ENCODE results near the gene ALX4. TPM values are rescaled to one million over a fixed set of nuclear protein-coding genes. Genes with fewer than 3 reads are reported as not detected.
A peak's percentile ranks its signal among the peaks of the same experiment; 100 is the strongest.

ALX4 gene
- polyA plus RNA-seq, 3 donors, result not detected

DNA sequence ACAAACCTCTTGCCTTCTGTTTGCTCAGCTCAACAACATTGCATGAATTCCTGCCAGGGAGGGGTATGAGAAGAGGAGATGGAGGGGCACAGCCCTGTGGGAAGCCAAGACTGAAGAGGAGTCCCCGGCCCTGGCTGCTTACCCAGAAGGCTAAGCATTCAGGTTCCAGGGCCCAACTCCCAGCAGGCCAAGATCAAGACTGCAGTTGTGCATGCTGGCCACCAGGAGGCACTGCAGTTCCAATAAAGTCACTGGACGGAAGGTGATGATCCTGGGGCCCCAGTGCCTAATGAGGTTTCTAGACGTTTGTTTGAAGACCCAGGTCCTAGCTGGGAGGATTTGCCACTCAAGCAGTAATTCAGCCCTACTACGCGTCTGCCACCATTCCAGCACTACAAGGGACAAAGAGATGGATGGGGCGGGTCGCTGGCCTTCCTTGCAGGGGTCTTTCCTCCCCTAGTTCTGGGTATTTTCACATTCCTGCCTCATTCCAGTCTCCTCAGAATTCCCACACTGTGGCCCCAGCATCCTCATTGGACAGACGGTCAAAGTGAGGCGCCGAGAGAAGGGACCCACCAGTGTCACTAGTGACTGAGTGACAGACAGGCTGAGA lies 23.6 kb downstream of the ALX4 start:
- H3K27ac Mint-ChIP-seq, result no peak overlapping the region
- no peaks in the 10 kb centered on the region for H3K36me3 ChIP-seq (replicated peaks in 1 of 2; ENCODE audit: control insufficient read depth in 1 of 2, insufficient read depth in 2 of 2, low read length in 2 of 2)
- H3K4me3 ChIP-seq (replicated peaks in 1 of 3; ENCODE audit: low read depth in 2 of 3, low read length in 3 of 3), result no peak overlapping the region
- intact Hi-C loops (cut with micrococcal nuclease), result loop anchor here (2.0 to 10.0 kb wide), 3 partner anchors 252 to 628 kb away; no protein-coding TSS in a partner anchor
- no peak overlapping the region for H3K4me2 ChIP-seq (replicated peaks; ENCODE audit: extremely low read depth, low read length, poor library complexity, severe bottlenecking)
- H4K20me1 ChIP-seq (ENCODE audit: insufficient read depth, low read length), result no peaks in the 10 kb centered on the region
- H2AFZ ChIP-seq (ENCODE audit: insufficient read depth, low read depth, low read length, poor library complexity, severe bottlenecking), result no peak overlapping the region
- H3K27me3 Mint-ChIP-seq (ENCODE audit: low read depth in 3 of 3), result peaks cover 12 to 20% (median 17%) of the 10 kb centered on the region in 3 donors
- H3K4me3 Mint-ChIP-seq, result no peak overlapping the region
- TF ChIP-seq, protein P1, sequence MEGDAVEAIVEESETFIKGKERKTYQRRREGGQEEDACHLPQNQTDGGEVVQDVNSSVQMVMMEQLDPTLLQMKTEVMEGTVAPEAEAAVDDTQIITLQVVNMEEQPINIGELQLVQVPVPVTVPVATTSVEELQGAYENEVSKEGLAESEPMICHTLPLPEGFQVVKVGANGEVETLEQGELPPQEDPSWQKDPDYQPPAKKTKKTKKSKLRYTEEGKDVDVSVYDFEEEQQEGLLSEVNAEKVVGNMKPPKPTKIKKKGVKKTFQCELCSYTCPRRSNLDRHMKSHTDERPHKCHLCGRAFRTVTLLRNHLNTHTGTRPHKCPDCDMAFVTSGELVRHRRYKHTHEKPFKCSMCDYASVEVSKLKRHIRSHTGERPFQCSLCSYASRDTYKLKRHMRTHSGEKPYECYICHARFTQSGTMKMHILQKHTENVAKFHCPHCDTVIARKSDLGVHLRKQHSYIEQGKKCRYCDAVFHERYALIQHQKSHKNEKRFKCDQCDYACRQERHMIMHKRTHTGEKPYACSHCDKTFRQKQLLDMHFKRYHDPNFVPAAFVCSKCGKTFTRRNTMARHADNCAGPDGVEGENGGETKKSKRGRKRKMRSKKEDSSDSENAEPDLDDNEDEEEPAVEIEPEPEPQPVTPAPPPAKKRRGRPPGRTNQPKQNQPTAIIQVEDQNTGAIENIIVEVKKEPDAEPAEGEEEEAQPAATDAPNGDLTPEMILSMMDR (IDR thresholded peaks at IDR 0.05), result peak; percentile 98
- H3K9ac ChIP-seq (ENCODE audit: insufficient read depth, low read length, poor library complexity, severe bottlenecking), result no peak overlapping the region
- no peaks in the 10 kb centered on the region for H3K4me1 Mint-ChIP-seq
- no peaks in the 10 kb centered on the region for H3K36me3 Mint-ChIP-seq
- H3K27me3 ChIP-seq (ENCODE audit: control insufficient read depth in 2 of 2, insufficient read depth in 2 of 2, low read length in 2 of 2), result no peaks in the 10 kb centered on the region
- 50% methylated on average over 9 of the region's 10 CpGs for WGBS (ENCODE audit: insufficient coverage)
- peak; percentile 28 to 54 (median 39) for DNase-seq
- no peaks in the 10 kb centered on the region for H3K79me2 ChIP-seq (ENCODE audit: insufficient read depth, low read length)
- H3K27ac ChIP-seq (ENCODE audit: low read depth in 1 of 2, low read length in 2 of 2), result no peak overlapping the region
- no peaks in the 10 kb centered on the region for H3K4me1 ChIP-seq (ENCODE audit: control insufficient read depth in 1 of 2, insufficient read depth in 2 of 2, low read length in 2 of 2)
- no peaks in the 10 kb centered on the region for H3K9me3 ChIP-seq (replicated peaks in 1 of 2; ENCODE audit: control insufficient read depth in 1 of 2, insufficient read depth in 1 of 2, low read length in 2 of 2)
- H3K9me3 Mint-ChIP-seq, result no peaks in the 10 kb centered on the region

DNA sequence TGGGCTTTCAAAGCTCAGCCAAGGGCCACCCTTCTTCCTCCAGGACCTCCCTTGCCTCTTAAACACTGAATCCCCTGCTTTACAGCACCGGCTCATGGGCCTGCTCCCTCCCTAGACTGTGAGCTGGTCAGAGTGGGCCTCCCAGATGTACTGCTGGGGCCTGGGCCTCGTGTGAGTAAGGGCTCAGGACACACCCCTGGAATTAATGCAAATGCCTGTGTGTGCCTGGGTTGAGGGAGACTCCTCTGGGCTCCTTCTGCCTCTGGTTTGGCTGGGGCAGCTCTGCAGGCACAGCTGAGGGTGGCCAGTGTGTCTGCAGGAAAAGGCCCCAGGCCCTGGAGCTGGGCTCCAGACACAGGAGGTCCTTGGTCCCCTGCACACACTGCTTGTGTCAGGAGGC lies 24.2 kb downstream of the ALX4 start:
- Histone ChIP-seq H3K4me2 (replicated peaks; ENCODE audit: extremely low read depth, low read length, poor library complexity, severe bottlenecking) (no peak overlapping the region), H3K27me3 (ENCODE audit: control insufficient read depth in 2 of 2, insufficient read depth in 2 of 2, low read length in 2 of 2) (no peaks in the 10 kb centered on the region), H4K20me1 (ENCODE audit: insufficient read depth, low read length) (no peaks in the 10 kb centered on the region), H3K4me3 (replicated peaks in 1 of 3; ENCODE audit: low read depth in 2 of 3, low read length in 3 of 3) (no peak overlapping the region), H3K9ac (ENCODE audit: insufficient read depth, low read length, poor library complexity, severe bottlenecking) (no peak overlapping the region), H3K36me3 (replicated peaks in 1 of 2; ENCODE audit: control insufficient read depth in 1 of 2, insufficient read depth in 2 of 2, low read length in 2 of 2) (no peaks in the 10 kb centered on the region), H3K27ac (ENCODE audit: low read depth in 1 of 2, low read length in 2 of 2) (no peak overlapping the region), H2AFZ (ENCODE audit: insufficient read depth, low read depth, low read length, poor library complexity, severe bottlenecking) (no peak overlapping the region), H3K79me2 (ENCODE audit: insufficient read depth, low read length) (no peaks in the 10 kb centered on the region), H3K9me3 (replicated peaks in 1 of 2; ENCODE audit: control insufficient read depth in 1 of 2, insufficient read depth in 1 of 2, low read length in 2 of 2) (no peaks in the 10 kb centered on the region), H3K4me1 (ENCODE audit: control insufficient read depth in 1 of 2, insufficient read depth in 2 of 2, low read length in 2 of 2) (no peaks in the 10 kb centered on the region)
- H3K36me3 Mint-ChIP-seq, result no peaks in the 10 kb centered on the region
- H3K27ac Mint-ChIP-seq, result no peak overlapping the region
- 80% methylated on average over 1 of the region's 2 CpGs for WGBS (ENCODE audit: insufficient coverage)
- no peak for DNase-seq
- H3K4me1 Mint-ChIP-seq, result no peaks in the 10 kb centered on the region
- H3K4me3 Mint-ChIP-seq, result no peak overlapping the region
- TF ChIP-seq, protein P1 (IDR thresholded peaks at IDR 0.05), result no peak
- intact Hi-C loops (cut with micrococcal nuclease), result loop anchor here (2.0 to 10.0 kb wide), 3 partner anchors 253 to 629 kb away; no protein-coding TSS in a partner anchor
- peaks cover 10 to 16% (median 14%) of the 10 kb centered on the region in 3 donors for H3K27me3 Mint-ChIP-seq (ENCODE audit: low read depth in 3 of 3)
- H3K9me3 Mint-ChIP-seq, result no peaks in the 10 kb centered on the region

Measured in CD14-positive monocyte (primary cell).